ENCODE measurements around the gene C2orf68. TPM values are rescaled to one million over a fixed set of nuclear protein-coding genes. Genes with fewer than 3 reads are reported as not detected.
A peak's percentile ranks its signal among the peaks of the same experiment; 100 is the strongest.
"Not testable (repeated sequence)": the region's sequence is repeated elsewhere in the genome, so short reads cannot be mapped to it uniquely, and the experiment has no call there.

The C2orf68 gene
- total RNA-seq, 1 donor from 2014 or later, result 13.3 TPM

DNA sequence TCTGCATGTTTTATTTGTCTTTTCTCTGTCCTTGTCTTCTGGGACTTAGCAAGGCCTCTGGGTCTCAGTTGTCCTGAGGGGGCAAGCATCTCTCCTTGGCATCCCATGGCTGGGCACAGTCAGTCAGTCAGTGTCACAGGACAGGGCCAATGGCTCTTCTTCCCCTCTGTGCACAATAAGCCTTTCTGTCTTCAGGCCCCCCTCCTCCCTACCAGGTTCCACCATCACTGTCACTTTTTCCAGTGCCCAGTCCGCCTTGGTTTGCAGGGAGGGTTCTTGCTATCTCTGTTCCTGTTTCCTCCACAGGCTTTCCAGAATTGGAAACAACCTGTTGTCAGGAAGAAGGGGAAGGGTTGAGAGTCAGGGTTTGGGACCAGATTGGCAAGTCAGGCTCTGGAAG is 29.4 kb downstream of the C2orf68 start:
- no peak for DNase-seq (ENCODE audit: low read depth)

DNA sequence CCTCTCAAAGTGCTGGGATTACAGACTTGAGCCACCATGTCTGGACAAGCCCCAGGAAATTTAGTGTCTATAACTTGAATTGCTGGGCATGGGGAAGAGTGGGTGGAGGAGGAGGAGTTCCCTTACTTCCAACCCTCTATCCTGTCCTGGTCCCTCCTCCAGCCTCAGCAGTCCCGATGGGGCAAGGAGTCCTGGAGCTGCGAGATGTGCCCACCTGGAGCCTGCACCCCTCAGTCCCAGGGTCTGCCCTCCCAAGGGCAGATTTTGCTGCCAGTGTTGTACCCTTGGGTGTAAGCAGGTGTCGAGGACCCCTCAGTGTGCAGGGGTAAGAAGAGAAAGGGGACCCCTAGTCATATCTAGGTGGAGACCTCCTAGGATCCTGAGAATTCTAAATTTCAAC is 31.7 kb downstream of the C2orf68 start:
- no peak for DNase-seq (ENCODE audit: low read depth)

DNA sequence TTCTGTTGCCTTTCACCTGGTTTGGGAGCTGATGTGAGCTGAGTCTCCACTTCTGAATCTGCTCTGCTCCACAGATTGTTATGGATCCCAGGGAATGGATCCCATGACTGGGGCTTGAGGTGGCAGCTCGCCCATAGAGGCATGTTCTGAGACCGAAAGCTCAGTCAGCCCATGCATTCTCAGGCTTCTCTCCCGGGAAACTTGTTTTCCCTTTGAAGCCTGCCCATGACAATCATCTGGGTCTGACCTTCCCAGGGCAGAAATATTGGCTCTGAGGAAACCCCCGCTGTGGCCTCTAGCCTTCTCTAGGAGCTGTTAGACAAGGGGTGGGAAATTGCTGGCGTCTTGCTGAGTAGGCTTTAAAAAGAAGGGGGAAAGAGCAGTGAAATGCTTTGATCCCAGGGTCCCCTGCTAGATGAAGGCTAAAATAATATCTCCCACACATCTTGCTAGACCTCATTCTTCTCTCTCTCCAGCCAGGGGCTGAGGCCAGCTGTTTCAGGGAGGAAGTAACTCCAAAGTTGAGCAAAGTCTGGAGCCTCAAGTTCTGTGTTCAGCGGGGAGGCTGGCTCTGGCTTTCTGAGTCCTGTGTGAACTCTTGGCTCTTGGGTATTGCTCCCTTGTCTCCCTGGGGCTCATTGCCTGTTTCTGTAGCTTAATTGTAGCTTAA is 32.5 kb downstream of the C2orf68 start:
- no peak for DNase-seq (ENCODE audit: low read depth)

DNA sequence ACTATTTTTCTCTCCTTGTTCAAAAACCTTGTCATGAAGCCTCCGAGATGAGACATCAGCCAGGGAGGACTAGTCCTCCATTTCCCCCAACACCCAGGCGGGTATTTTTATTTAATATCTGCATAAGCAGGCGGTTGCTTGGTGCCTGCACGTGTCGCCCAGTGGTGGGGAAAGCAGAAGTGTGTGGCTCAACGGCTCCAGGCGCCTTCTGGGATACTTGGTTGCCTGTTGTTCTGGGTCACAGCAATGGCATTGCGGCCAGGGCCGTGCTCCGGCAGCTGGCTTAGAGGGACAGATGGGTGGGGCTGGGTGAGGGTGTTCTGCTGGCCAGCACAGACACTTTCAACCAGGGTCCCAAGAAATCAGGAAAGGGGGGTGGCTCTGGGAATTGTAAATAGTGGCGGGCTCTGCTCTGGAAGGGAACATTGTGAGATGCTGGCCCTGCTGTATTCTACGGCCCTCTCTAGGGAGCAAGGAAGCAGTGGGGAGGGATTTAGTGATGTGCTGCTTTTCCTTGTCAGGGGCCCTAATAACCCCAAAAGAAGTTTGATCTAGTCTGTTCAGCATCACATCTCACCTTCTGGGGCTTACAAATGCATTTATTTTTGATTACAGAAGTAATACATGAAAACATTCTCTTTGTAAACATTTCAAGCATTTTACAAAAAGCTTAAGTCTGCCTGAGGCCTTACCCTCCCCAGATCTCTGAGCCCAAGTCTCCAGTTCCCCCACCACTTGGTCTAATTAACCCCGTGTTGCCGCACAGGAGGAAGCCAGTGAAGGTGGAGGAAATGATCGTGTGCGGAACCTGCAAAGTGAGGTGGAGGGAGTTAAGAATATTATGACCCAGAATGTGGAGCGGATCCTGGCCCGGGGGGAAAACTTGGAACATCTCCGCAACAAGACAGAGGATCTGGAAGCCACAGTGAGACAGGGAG is 33.4 kb downstream of the C2orf68 start:
- DNase-seq (ENCODE audit: low read depth), result no peak

DNA sequence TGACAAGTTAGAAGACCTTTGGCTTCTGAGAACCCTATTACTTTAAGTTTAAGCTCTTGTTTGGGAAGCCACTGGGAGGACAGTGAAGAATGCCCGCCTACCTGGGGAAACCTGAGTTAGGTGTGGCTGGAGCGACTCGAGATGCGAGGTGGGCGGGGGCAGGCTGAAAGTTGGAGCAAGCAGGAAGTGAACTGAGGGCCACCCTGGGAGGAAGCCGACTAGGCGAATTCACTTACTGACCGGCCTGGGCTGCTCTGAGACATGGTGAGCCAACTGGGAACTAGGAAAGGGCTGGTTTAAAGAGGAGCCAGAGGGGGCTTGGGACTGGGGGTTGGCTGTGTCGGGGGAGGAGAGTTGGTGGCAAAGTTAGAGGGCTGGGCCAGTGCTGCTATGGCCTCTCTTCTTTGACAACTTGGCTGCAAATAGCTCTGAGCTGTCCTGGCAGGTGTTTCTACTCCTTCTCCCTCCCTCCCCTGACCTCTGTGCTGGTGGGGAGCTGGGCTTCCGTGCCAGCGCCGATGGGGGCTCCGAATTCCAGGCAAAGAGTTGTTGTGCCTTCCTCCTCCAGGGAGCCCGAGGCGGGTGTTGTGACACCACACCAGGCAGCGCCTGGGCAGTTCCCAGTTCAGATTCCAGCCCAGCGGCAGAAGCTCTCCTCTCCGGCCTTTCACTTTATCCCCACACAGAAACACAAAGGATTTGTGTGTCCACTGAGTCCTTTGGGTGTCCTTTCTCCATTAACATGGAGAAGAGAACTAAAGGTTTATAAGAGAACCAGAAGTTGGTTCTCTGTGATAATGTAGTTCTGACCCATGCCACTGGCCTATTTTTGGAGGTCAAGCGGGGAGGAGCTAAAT is 34.3 kb downstream of the C2orf68 start, which contains the start of gene VAMP8:
VAMP8 (plus strand) TSS at position 201 of the 857 bp plus-strand sequence; CDS start at position 262, 61 bp downstream.
- DNase-seq (ENCODE audit: low read depth), result peak; percentile 42

DNA sequence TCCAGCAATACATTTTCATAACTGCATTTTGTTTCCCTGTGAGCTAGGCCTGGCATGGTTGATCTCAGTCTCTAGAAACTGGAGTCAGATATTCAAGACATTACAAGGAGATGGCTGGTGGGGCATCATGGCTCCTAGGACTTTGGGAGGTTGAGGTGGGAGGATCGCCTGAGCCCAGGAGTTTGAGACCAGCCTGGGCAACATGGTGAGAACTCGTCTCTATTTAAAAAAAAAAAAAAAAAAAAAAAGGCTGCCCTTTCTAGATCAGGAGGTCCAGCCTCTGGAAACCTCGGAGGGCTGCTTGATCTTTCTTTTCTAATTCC is 34.8 kb downstream of the C2orf68 start:
- no peak for DNase-seq (ENCODE audit: low read depth)

DNA sequence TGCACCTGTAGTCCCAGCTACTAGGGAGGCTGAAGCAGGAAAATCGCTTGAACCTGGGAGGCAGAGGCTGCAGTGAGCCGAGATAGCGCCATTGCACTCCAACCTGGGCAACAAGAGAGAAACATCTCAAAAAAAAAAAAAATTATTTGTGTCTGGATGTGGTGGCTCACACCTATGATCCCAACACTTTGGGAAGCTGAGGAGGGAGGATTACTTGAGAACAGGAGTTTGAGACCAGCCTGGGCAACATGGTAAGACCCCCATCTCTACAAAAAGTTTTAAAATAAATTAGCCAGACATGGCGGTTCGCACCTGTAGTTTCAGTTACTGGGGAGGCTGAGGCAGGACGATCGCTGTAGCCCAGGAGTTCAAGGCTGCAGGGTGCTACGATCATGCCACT is 36.1 kb downstream of the C2orf68 start:
- DNase-seq (ENCODE audit: low read depth), result no peak

DNA sequence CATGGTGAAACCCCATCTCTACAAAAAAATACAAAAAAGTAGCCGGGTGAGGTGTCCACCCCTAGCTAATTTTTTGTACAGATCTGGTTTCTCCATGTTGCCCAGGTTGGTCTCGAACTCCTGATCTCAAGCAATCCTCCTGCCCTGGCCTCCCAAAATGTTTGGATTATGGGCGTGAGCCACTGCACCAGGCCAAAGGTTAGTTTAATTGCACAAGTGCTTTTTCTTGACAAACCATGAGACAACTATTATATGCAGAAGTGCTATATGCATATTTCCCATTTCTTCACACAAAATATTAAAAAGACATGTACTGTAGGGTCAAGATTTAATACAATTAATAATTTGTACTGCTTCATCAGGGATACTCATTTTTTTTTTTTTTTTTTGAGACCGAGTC is 45.6 kb downstream of the C2orf68 start:
- DNase-seq (ENCODE audit: low read depth), result no peak

DNA sequence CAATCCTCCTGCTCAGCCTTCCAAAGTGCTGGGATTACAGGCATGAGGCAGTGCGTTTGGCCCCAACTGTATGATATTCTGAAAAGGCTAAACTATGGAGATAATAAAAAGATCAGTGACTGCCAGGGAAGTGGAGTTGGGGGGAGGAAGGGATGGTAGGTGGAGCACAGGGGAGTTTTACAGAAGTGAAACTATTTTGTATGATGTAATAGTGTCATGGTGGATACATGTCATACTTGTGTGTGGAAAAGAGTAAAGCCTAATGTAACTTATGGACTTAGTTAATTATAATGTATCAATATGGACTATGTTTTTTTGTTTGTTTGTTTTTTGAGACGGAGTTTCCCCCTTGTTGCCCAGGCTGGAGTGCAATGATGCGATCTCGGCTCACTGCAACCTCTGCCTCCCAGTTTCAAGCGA is 47.7 kb downstream of the C2orf68 start:
- DNase-seq (ENCODE audit: low read depth), result no peak

DNA sequence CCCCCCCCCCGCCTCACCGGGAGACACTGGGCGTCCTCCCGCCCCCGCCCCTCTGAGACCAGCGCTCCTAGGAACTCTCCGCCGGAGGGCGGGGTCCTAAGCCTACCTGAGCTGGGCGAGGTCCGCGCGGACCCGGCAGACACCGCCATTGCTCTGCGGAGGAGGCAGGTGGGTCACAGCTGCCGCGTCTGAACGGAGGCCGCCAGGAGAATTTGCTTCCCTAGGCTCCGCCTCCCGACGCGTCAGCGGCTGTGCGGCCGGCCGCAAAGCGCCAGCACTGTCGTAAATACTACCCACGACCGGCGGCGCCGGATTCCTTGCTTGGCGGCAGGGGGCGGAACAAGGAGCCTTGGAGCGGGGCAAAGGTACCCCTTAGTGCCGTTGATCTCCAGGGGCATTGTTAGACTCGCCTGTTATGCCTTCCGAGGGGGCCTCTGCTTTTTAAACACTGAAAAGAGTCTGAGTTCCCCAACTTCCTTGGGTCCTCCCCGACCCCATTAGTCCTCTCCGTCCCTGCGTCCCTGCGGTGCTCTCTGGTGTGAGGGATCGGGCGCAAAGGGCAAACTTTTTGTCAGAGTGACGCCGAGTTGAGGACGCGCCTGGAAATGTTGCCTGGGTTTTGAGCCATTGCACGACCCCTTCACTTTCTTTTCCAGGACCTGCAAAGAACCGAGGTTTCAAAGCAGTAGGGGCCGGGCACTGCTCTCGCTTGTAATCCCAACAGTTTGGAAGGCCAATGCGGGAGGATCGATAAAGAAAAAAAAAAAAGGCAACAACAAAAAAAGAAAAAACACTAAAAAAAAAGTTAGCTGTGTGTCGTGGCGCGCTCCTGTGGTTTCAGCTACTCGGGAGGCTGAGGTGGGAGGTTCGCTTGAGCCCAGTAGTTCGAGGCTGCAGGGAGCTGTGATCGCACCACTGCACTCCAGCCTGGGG is 50.3 kb downstream of the C2orf68 start, which contains the start of gene GGCX:
GGCX (minus strand) TSS at position 214 of the 933 bp plus-strand sequence; CDS start at position 149, 65 bp downstream.
- peak; percentile 85 for DNase-seq (ENCODE audit: low read depth)

DNA sequence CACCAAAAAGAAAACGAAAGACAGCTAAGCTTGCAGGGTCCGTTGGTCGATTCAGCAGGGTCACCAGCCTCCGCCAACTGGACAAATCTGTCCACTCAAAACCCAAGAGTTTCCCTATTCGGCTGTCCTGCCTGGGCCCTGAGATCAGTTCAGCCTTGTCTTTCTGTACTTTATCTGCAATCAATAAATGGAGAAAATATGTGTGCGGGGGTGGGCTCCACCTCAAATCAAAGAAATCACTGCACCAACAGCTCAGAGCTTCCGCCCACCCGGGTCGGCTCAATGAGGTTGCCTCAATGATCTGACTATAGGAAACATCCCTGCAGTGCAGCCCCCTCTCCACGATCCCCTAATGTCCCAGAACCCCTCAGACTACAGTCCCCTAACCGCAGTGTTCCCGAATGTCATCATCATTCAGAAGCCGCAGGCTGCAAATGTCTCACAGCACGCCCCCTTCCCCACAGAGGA is 51.0 kb downstream of the C2orf68 start:
- DNase-seq (ENCODE audit: low read depth), result no peak

DNA sequence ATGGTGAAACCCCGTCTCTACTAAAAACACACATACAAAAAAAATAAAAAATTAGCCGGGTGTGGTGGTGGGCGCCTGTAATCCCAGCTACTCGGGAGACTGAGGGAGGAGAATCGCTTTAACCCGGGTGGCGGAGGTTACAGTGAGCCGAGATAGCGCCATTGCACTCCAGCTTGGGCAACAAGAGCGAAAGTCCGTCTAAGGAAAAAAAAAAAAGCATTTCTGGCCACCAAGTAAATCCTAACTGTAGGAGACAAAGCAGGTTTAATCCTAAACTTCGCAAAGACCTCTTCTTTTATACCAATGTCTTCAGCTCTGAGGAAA is 51.5 kb downstream of the C2orf68 start:
- DNase-seq (ENCODE audit: low read depth), result not testable (repeated sequence)

DNA sequence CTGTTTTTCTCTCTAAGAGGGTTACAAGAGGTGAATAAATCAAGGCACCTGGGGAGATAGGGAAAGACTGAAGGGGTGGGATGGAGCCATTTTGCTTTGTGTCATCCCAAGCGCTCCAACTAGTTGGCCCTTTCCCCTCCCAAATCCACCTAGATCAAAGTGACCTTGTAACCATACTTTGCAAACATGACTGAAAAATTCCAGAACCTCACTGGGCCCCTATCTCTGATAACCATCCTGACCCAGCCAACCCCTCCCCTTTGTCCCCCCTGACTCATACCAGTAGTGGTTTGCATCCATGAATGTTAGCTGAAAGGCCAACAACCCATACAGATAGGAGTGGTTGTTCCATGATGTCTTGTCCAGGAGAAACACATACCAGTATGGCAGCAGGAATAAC is 53.7 kb downstream of the C2orf68 start:
- no peak for DNase-seq (ENCODE audit: low read depth)

DNA sequence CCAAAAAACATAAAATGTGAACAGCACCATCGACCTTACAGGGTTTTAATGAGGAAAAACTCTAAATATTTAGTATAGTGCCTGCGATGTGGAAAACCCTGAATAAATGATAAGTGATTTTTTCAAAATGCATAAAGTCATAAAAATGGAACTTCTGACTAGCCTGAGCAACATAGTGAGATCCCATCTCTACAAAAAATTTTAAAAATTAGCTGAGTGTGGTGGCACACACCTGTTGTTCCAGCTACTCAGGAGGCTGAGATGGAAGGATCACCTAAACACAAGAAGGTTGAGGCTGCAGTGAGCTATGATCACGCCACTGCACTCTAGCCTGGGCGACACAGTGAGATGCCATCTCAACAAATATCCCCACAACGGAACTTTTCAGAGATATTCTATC is 54.7 kb downstream of the C2orf68 start:
- DNase-seq (ENCODE audit: low read depth), result no peak

Other genes with a start within 250 kb of the C2orf68 start
- gene CAPG, start 201.7 kb downstream of the C2orf68 start, total RNA-seq, result 295 and 502 TPM in 2 replicates
- 0.40 TPM in 1 of 2 replicates, not detected in the other for gene SH2D6, start 193.4 kb downstream of the C2orf68 start, total RNA-seq
- 54.9 and 292 TPM in 2 replicates for gene MAT2A, start 72.9 kb downstream of the C2orf68 start, total RNA-seq
- 32.6 and 51.4 TPM in 2 replicates for gene GGCX, start 50.6 kb downstream of the C2orf68 start, total RNA-seq
- gene VAMP8, start 34.5 kb downstream of the C2orf68 start, total RNA-seq, result 47.0 and 103 TPM in 2 replicates
- 1.6 and 5.6 TPM in 2 replicates for gene VAMP5, start 27.6 kb downstream of the C2orf68 start, total RNA-seq
- 163 and 434 TPM in 2 replicates for gene RNF181, start 16.3 kb downstream of the C2orf68 start, total RNA-seq
- 6.9 and 13.6 TPM in 2 replicates for gene TMEM150A, start 9.4 kb downstream of the C2orf68 start, total RNA-seq
- gene USP39, start 4.1 kb upstream of the C2orf68 start, total RNA-seq, result 37.2 and 38.7 TPM in 2 replicates
- not detected in 2 replicates for gene SFTPB, start 56.1 kb upstream of the C2orf68 start, total RNA-seq
- not detected in 2 replicates for gene GNLY, start 82.3 kb upstream of the C2orf68 start, total RNA-seq
- gene ATOH8, start 141.9 kb upstream of the C2orf68 start, total RNA-seq, result 4.3 and 12.9 TPM in 2 replicates

Measured in renal cortical epithelial cell (primary cell).